Stimulated activated CD8-positive, alpha-beta memory T cell treated with anti-CD3 and anti-CD28 coated beads, Interleukin-2, amount 100 ng/mL, for 48 hours (primary cell): ENCODE data around the gene ISG15.

ENCODE experiments used
- DNase-seq, 2 donors: peaks; one replicate each; pipeline ENCODE4 v3.0.0-alpha.2; 2020; ENCODE audit warnings: low read depth in 2 of 2

Gene ISG15

GRCh38 chr1:1013105-1013921 is at the start of gene ISG15:
Gene ISG15 (plus strand): TSS chr1:1013497. CDS start chr1:1013574, 77 bp downstream.
- DNase-seq, result peak; percentile 78 to 79

DNA sequence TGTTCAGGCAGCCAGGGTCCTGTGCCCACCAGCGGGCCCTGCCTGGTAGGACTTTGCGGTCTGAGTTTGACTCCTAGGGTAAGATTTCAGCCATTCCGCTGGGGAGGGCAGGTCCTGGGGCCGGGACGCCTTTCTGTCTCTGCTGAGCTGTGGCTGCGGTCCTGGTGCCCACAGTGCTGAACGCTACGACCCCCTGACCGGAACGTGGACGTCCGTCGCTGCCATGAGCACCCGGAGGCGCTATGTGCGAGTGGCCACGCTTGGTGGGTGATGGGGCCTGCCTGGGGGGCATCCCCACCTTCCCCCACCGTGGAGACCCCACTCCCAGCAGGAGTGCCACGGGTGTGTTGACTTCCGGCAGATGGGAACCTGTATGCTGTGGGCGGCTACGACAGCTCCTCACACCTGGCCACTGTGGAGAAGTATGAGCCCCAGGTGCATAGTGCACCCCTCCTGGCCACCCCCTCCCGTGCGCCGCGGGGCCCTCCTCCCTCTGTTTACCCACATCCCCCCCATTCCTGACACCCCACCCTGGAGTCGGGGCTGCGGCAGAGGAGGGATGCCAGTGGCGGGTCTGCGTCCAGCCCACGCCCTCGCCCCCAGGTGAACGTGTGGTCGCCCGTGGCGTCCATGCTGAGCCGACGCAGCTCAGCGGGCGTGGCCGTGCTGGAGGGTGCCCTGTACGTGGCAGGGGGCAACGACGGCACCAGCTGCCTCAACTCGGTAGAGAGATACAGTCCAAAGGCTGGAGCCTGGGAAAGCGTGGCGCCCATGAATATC is 49.4 kb upstream of the ISG15 start:
- no peak for DNase-seq

DNA sequence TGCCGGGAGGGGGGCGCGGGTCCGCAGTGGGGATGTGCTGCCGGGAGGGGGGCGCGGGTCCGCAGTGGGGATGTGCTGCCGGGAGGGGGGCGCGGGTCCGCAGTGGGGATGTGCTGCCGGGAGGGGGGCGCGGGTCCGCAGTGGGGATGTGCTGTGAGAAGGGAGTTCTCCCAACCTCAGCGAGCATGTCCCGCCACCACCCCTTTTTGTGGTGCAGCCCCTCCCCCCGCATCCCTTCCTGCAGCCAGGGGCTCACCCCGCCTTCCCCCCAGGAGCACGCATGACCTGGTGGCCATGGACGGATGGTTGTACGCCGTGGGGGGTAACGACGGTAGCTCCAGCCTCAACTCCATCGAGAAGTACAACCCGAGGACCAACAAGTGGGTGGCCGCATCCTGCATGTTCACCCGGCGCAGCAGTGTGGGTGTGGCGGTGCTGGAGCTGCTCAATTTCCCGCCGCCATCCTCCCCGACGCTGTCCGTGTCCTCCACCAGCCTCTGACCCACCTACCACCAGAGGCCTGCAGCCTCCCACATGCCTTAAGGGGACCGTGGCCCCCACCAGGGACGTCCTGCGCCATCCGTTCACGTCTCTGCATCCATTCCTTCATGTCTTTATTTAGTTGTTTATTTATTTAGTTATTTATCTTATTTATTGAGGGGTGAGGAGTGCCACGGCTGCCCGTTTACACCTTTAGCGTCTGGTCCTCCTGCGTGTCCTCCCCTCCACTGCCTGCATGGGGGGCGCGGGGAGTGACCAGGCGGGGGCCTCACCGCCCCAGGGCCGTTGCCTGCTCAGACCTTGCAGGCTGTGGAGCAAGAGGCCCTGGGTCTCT is 48.4 kb upstream of the ISG15 start:
- DNase-seq, result no peak

DNA sequence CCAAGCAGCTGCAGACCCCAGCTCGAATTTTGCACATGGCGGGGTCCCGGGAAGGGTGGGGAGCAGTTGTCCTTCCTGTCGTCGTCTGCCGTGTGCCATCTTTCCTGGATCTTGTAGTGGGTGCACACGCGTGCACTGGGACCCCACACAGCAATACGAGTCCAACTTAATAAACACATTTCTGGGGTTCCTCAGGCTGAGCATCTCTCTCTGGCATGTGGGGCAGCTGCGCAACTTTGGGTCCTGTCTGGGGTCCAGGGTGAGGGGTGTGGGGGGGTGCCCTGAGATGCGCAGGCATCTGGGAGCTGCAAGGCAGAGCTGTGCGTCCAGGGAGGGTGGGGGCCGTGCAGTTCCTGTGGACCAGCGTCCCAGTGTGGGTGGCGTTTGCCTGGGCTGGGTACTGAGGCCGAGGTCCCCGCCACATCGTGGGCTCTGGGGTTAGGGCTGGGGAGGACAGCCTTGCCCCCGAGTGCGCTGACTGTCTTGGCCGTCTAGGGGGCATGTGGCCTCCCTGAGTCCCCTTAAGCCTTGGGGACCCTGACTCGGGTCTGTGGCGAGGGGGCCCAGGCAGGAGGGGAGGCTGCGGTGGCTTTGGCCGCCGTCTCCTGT is 47.7 kb upstream of the ISG15 start:
- DNase-seq, result no peak

GRCh38 chr1:966135-966703 is 47.1 kb upstream of the ISG15 start, which contains the start of gene PLEKHN1:
Gene PLEKHN1 (plus strand): TSS chr1:966482. CDS start chr1:966532, 50 bp downstream.
- DNase-seq, result peak in 1 of 2 donors; percentile 34

GRCh38 chr1:966704-967300 is 46.5 kb upstream of the ISG15 start:
- DNase-seq, result peak; percentile 76 to 81

DNA sequence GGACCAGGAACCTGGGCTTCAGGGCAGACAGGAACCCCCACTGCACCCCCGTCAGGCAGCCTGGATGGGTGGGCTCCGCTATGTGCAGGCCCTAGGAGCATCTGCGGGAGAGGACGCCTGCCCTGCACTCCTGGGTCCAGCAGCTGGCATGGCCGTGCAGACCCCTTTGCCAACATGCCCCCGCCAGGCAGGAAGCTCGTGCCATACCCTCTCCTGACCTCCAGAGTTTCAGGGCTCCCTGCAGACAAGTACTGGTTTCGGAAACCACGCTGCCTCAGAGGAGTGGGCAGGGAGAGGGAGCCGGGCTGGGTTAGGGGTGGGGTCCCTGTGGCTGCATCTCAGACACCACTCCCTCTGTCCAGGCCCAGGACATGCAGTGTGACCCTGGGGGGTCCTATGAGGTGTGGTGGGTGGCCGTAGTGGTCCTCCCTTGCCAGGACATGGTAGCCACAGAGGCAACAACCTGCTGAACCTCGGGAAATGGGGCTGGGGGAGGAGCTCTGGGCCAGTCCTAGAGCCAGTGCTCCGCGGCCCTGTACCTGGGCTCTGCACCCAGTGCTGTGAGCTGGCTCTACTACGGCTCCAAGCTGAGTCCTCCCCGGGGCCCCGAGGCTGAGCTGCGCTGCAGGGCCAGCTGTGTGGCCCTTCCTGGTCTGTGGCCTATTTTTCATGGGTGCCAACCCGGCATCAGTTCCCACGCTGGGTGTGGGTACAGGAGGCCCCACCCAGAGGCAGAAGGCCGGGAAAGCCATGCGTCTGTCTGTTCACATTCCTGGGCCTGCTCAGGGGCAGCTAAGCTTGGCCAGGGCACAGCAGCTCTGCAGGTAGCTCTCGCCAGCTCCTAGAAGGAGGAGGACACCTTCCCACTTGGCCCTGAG is 45.6 kb upstream of the ISG15 start:
- DNase-seq, result no peak

- DNase-seq, result no peak
Observed at GRCh38 chr1:969260-969855, 43.9 kb upstream of the ISG15 start.

DNA sequence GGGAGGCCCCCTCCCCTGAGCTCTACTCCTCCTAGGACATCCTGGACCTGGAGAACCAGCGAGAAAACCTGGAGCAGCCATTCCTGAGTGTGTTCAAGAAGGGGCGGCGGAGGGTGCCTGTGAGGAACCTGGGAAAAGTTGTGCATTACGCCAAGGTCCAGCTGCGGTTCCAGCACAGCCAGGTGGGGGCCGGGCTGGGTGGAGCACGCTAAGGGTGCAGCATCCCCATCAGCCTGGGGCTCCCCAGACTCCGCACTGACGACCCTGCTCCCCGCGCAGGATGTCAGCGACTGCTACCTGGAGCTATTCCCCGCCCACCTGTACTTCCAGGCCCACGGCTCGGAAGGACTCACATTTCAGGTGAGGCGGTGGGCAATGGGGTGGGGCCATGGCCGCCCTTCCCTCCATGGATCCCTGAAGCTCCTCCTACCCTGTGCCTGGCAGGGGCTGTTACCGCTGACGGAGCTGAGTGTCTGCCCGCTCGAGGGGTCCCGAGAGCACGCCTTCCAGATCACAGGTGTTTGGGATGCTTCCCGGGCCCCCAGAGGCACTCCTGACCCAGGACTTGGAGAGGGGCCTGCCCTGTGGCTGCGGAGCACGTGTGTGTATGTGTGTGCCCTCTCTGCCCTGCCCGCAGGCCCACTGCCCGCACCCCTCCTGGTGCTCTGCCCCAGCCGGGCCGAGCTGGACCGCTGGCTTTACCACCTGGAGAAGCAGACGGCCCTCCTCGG is 42.9 kb upstream of the ISG15 start:
- no peak for DNase-seq

DNA sequence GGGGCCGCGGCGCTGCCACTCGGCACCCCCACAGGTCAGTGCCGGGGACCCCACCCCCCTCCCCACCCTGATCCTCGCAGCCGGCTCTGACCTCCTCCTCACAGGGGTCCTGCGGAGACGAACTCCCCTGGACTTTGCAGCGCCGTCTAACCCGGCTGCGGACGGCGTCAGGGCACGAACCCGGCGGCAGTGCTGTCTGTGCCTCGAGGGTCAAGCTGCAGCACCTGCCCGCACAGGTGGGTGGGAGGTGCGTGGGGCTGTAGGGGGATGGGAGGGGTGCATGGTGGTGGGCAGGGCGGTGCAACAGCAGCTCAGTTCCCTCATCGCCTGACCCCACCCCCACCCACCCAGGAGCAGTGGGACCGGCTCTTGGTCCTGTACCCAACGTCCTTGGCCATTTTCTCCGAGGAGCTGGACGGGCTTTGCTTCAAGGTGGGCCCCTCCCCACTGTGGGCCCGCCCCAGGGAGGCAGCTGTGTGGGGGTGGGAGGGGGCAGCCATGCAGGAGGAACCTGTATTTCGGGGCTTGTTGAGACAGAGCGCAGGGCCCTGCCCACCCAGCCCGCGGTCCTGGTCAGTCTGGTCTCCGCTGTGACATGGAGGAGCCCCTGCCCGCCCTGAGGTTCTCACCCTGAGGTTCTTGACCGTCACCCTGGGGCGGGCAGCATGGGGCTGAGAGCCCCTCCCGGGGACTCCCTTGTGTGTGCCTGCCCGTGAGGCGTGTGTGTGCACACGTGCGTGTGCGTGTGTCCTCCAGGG is 42.1 kb upstream of the ISG15 start:
- DNase-seq, result no peak

DNA sequence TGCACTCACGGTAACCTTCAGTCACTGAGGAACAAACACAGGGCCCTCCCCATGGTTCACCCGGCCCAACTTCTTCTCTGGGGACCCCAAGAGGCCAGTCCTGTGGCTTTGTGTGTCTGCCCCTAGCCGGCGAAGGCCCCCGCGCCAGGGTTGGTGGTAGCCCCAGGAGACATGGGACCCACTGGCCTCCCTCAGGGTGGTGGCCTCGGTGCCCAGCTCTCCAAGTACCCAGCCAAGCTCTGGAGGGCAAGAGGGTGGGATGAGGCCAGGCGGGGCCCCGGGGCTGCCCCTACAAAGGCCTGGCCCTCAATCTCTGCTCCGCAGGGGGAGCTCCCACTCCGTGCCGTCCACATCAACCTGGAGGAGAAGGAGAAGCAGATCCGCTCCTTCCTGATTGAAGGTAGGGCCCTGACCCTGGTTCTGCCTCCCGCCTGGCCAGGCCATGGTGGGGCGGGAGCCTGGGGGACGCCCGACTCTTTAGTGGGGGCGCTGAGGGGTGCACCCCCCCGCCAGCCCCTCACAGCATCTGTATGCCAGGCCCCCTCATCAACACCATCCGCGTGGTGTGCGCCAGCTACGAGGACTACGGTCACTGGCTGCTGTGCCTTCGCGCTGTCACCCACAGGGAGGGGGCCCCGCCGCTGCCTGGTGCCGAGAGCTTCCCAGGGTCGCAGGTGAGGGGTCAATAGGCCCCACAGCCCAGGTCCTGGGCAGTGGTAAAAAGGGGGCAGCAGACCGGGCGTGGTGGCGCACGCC is 41.4 kb upstream of the ISG15 start:
- no peak for DNase-seq

- DNase-seq, result no peak
Observed at GRCh38 chr1:972726-973458, 40.4 kb upstream of the ISG15 start.

- no peak for DNase-seq
Observed at GRCh38 chr1:973459-974292, 39.6 kb upstream of the ISG15 start.

DNA sequence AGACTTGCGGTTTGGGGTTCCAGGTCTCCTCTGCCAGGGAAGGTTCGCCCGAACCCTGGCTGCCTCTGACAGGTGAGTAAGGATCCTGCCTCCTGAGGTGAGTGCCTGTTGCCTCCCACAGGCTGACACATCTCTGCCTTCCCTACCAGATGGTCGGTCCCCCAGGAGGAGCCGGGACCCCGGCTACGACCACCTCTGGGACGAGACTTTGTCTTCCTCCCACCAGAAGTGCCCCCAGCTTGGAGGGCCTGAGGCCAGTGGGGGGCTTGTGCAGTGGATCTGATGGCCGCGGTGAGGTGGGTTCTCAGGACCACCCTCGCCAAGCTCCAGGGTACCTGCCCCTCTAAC is 39.0 kb upstream of the ISG15 start:
- no peak for DNase-seq

GRCh38 chr1:974687-975328 is 38.5 kb upstream of the ISG15 start:
- no peak for DNase-seq
